NCI-H2081 treated with DMSO at 0.1 percent for 48 hours (cell line): ENCODE results near the gene TRABD.

Experiments used
- DNase-seq: peaks from one replicate; lab custom pipeline; 2025; lab: John Stamatoyannopoulos, UW

Gene TRABD

DNA sequence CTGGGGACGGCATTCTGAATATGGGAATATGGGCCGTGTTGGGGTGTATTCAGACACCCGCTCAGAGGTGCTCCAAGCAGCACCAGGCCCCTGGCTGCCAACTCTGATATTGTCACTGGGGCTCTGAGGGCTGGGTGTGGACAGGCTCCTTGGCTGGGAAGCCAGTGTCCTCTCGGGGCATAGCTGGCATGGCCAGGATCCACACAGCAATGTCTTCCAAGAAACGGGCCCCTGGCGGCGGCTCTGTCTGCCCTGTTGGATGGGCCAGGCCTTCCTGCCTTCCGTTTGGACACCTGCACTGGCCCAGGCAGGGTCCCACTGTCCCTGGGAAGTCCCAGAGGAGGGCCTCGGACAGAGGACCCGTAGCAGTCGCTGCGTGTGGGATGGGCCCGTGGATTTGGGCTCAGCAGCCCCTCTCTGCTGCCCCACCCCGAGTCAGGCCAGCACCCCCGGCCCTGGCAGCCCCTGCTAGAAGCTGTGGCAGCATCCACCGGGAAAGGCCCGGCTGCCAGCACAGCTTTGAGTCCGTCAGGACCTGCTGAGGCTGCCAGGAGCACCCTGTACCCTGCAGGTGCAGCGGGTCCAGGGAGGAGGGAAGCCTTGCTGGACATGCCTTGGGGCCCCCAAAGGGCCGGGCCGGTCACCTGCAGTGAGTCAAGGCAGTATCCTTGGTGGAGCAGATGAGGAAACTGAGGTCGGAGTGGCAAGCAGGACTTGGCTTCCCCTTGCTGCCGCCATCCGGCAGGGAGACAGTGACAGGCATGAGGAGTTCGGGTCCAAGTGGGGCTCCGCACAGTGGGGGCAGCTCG lies 11.1 kb upstream of the TRABD start:
- DNase-seq: no peak

DNA sequence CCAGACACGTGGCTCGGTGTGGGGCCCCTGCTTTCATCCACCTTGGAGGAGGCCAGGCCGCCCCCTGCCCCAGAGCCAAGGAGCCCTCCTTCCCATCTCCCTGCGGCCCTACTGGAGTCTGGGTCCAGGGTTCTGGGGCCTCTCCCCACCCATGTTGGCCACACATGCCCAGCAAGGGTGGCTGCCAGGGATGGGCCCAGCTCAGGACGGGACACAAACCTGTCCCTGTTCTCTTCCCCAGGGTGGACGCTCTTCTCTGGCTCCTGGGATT lies 10.6 kb upstream of the TRABD start:
- DNase-seq: no peak

DNA sequence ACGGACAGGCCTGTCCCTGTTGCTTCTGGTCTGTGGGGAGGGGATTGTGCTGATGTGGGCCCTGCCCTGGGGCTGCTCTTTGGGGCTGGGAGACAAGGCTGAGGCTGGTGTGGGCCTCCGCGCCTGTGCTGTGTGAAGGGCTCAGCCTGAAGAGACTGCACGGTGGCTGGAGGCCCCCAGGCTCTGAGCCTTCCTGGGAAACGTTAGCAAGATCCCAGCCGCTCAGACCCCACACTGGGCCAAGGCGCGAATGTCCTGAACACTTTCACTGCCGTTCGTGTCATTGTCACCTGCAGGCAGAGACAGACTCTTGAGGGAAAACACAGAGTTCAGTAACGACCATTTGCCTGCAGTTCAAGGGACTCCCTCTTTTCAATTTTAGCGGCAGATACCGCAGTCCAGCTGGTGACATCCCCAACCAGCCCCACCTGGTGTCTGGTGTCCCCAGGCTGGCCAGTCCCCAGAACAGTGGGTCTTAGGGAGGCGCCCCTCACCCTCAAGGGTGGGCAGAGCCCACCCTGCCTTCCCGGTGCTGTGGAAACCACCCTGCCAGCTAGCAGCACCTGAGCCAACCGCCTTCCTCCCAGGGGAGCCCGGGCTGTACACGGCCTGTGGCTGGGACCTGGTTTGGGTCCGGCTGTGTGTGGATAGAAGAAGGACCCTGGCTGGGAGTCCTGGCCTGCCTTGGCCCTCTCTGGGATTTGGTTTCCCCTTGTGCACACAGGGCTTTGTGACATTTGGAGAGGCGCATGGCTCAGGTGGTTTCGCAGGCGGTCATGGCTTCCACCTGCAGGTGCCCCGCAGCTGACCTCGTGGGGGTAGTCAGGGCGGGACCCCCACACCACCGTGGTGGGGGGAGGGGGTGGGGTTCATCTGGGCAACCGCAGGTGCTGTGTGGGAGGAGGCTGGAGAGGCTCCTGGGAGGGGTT lies 9.5 kb upstream of the TRABD start:
- no peak for DNase-seq

DNA sequence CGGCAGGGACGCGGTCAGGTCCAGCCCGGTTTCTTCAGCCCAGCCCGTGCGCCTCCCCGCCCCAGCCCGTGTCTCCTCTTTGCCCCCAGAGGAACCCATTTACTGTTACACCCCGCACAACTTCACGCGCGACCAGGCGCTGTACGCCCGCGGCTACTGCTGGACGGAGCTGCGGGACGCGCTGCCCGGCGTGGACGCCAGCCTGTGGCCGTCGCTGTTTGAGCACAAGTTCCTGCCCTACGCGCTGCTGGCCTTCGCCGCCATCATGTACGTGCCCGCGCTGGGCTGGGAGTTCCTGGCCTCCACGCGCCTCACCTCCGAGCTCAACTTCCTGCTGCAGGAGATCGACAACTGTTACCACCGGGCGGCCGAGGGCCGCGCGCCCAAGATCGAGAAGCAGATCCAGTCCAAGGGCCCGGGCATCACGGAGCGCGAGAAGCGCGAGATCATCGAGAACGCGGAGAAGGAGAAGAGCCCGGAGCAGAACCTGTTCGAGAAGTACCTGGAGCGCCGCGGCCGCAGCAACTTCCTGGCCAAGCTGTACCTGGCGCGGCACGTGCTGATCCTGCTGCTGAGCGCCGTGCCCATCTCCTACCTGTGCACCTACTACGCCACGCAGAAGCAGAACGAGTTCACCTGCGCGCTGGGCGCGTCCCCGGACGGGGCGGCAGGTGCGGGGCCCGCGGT lies 8.7 kb upstream of the TRABD start:
- no peak for DNase-seq

DNA sequence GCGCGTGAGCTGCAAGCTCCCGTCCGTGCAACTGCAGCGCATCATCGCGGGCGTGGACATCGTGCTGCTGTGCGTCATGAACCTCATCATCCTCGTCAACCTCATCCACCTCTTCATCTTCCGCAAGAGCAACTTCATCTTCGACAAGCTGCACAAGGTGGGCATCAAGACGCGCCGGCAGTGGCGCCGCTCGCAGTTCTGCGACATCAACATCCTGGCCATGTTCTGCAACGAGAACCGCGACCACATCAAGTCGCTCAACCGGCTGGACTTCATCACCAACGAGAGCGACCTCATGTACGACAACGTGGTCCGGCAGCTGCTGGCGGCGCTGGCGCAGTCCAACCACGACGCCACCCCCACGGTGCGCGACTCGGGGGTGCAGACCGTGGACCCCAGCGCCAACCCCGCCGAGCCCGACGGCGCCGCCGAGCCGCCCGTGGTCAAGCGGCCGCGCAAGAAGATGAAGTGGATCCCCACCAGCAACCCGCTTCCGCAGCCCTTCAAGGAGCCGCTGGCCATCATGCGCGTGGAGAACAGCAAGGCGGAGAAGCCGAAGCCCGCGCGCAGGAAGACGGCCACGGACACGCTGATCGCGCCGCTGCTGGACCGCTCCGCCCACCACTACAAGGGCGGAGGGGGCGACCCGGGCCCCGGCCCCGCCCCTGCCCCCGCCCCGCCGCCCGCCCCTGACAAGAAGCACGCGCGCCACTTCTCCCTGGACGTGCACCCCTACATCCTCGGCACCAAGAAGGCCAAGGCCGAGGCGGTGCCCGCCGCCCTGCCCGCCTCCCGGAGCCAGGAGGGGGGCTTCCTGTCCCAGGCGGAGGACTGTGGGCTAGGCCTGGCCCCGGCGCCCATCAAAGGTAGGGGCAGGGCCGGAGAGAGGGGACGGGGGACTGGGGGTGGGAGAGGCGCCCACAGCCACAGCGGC lies 7.9 kb upstream of the TRABD start:
- no peak for DNase-seq

DNA sequence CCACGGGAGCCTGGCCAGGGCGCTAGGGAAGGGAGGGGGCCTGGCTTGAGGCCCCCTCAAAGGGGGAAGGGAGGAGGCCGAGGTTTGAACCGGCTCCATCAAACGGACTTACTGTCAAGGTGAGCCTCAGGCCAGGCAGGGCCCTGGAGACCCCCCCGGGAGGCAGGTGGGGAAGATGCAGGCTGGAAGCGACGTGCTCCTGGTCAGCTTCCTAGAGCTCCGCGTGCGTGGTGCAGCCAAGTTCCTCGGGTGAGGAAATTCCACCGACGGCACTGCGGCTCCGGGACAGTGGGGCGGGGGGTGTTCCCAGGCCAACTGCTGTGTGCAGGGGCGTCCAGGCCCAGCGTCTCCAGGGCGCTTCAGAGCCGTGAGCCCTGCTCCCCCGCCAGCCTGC lies 7.2 kb upstream of the TRABD start:
- no peak for DNase-seq

DNA sequence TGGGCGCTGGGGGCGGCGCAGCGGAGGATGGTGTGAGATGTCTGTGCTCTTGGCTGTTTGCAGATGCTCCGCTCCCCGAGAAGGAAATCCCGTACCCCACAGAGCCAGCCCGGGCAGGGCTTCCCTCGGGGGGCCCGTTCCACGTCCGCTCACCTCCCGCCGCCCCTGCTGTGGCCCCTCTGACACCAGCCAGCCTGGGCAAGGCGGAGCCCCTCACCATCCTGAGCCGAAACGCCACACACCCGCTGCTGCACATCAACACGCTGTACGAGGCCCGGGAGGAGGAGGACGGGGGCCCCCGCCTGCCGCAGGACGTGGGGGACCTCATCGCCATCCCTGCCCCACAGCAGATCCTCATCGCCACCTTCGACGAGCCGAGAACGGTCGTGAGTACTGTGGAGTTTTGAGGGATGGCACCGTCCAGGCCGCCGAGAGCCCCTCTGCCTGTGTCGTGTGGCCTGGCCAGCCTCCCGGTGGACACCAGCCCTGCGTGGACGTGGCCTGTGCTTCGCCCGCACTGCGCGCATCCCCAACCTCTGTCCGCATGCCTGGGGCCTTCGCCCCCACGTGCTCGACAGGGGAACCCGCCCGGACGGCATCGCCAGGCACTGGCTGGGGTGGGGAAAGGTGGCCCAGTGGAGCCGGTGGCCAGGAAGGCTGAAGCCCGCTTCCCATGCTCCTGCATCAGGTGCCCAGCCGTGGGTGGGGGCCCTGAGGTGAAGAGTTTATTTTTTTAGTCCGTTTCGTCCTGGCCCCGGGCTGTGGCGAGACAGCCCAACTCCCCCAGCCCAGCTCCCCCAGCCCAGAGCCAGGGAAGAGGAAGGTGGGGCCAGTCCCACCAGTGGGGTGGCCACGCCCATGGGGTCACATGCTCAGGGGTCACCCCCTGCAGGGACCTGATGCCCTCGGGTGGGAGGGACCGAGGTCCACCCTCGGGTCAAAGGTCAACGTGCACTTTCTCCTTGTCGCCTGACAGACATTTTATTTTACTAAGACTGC lies 6.5 kb upstream of the TRABD start:
- DNase-seq: no peak

DNA sequence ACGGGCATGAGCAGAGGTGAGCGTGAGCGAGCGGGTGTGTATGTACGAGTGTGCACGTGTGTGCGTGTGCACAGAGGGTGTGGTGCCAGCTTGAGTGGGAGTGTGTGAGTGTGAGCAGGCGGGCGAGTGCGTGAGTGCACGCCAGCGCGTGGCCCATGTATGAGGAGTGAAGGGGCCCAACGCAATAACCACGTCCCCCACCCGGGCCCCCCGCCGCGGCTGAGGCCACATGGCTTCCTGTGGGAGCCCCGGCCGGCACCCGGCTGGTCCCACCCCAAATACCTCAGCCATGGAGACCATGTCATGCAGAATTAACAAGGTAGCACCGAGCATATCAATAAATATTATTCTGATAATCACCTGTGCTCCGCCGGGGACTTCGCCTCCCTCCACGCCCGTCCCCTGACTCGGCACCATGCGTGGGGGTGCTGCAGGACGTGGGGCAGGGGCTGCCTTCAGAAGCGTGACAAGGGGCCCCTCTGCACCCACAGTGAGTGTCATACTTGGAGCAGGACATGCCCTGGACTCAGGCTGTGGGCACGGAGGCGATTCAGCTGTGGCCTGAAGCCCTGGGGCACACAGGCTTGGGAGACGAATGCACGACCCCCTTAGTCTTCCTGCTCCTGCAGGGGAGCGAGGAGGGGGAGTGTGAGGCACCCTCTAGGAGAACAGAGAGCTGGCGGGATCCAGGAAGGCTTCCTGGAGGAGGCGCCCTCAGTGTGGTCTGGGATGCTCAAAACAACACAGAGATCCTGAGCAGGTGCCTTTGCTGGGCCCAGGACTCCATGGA lies 5.6 kb upstream of the TRABD start:
- DNase-seq: no peak

DNA sequence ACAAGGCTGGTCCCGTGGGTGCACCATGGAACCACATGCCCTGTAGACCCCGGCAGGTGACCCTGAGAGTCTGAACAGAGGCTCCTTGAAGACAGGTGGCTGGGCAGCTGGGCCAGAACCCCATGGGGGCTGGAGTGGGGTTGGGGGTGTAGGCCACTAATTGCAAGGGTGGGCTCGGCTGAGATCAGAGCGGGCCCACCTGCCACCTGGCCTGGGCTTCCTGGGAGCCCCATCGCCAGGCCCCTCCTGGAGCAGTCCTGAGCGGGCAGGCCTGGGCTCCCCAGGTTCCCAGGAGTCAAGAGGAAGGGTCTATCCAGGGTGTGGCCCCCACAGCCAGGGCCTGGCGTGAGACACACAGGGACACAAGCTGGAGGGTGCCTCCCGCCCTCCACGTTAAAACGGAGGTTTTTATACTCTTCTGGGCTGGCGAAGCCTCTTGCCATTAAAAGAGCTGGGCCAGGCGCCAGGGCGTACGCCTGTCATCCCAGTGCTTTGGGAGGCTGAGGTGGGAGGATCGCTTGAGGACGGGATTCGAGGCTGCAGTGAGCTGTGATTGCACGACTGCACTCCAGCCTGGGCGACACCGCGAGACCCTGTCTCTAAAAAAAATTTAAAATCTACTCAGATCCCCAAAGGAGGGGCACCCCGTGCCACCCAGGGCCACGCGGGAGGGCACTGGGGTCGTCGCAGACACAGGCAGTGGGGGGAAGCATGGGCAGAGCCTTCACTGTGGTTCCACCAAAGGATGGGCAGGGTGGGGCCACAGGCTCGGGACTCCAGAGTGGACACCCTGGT lies 4.8 kb upstream of the TRABD start:
- no peak for DNase-seq

DNA sequence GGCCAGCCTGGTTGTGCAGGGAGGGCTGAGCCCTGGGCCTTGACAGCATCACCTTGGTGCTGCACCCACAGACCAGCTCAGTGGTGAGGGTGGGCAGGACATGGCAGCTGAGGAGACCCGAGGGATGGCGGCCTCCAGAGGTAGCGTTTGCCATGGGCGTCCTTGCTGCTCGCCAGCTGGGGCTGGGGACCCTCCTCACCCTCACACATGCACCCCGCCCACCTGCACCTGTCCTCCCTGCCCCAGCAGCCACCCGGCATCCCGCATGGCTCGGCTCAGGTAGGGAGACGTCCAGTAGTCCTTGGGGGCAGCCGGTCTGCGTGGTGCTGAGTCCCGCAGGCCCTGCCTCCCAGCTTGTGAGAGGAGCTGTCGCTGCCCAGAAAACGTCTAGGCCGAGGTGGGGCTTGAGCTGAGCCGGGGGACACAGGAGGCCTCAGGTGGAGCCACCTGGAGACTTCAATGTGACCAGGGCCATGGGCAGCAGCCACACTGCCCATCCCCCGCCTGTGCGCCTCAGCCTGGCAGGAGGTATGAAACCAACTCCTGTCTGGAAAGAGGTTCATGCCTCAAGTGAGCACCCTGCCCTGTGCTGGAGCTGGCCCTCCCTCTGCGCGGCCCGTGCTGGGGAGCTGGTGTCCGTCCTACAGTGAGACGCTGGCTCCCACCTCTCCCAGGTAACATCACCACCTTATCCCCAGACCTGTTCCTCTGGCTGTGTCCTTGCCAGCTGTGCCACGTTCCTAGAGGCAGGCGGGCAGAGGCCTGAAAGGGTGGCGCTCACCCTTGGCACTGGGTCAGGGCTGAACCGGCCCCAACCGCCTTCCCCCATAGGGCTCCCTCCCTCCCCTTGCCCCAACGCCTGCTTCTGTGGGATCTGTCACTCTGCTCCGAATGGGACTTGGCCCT lies 3.3 kb upstream of the TRABD start:
- DNase-seq: no peak

DNA sequence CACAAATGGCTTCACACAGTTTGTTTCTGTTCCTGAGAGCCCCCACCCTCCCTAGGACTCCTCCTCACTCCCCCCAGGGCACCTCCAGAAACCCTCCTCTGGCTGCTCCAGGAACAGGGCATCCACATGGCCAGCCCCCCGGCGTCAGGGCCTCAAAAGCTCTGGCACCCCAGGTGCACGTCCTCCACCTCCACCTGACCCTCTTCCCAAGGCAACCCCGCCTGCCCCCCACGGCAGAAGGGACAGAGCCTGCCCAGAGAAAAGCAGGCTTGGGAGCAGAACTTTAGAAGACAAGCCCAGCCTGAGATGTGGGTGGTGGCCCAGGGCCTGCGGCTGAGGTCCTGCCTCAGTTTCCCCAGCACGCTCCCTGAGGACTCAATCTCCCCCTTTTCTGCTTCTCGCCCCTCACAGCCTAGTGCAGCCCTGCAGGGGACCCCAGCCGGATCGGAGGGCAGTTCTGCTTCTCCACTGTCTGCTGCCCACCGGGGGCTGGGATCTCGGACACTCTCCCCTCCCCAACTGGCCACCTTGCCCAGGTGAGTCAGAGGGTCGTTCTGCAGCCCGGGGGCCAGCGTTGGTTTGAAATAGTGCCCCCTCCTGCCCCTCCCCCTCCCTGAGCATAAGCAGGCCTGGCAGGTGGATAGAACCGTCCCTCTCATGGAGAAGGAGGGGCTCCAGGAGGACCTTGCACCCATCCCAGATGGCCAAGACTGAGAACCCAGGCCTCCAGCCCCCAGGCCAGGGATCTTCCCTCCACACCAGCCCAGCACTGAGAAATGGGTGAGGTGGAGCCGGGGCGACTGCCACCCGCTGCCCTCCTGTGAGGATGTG lies 2.4 kb upstream of the TRABD start:
- DNase-seq: no peak

DNA sequence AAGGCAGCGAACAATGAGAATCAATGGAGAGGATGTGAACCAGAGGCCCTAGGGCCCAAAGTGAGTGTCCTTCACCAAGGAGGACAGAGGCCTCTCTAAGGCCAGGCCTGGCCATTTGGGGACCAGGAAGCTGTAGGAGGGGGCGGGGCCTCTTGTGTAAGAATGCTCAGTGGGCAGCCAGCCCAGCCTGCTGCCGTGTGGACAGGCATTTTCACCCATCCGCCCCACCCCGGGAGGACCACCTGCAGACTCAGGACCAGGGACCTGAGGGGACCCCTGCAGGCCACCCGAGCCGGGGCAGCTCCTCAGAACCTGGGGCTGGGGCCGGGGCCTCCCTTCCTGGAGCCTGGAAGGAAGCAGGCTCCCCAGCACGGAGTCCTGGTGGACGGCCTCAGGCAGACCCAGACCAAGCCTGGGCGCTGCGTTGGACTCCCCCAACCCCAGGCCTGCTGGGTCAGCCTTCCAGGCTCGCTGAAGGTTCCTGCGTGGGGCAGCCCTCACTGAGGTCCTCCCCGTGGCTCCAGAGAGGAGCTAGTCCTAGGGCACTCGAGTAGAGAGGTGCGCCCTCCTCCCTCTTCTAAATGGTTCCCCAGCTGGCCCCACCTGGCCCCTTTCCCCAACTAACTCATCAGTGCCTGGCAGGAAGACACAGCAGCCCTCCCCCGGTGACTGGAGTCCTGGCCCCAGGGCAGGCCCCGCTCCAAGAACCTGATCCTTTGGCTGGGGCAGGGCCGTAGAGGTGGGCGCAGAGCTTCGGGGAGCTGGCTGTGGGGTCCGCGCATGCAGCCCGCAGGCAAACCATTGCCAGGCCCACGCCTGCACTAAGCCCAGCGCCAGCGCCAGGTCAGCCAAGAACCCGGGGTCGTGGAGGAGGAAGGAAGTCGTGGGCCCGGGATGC lies 1.5 kb upstream of the TRABD start:
- no peak for DNase-seq

DNA sequence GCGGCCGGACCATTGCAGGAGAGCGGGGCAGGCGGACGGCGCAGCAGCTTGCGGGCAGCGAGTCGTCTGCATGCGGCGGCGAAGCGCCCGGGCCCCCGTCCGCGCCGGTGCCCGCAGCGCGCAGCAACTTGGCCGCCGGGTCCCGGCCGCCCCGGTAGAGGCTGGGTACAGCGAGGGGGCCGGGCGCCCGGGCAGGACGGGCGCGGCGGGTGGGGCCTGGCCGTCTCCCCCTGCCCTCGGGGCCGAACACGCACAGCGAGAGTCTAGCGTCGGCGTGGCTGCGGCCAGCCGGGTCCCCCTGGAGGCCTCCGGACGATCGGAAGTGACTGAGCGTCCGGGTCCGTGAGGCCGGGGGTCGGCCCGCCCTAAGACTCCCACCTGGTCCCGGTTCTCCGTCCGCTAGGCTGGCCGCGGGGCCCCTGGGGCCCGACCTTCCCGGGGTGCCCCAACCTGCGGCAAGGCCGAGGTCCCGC lies 775 bp upstream of the TRABD start:
- DNase-seq: no peak

DNA sequence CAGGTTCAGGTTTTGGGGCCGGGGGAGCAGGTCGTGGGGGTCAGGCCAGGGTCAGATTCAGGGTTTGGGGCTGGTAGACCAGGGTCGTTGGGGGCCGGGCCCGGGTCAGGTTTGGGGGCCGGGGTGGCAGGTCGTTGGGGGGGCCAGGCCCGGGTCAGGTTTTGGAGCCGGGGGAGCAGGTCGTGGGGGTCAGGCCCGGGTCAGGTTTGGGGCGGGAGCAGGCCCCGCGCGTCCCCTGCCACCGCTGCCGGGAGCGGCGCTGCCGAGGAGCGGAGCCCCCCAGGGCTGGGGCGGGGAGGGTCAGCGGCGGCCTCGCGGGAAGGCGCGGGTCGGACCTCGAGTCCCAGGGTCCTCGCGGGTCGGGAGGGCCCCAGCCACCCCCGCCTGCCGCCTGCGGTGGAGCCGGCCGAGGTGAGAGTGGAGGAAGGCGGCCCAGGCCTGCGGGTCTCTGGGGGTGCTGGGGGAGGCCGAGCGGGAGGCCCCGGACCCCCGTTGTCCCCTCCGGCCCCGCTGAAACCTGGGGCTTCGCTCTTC lies 535 bp downstream of the TRABD start:
- DNase-seq: no peak

DNA sequence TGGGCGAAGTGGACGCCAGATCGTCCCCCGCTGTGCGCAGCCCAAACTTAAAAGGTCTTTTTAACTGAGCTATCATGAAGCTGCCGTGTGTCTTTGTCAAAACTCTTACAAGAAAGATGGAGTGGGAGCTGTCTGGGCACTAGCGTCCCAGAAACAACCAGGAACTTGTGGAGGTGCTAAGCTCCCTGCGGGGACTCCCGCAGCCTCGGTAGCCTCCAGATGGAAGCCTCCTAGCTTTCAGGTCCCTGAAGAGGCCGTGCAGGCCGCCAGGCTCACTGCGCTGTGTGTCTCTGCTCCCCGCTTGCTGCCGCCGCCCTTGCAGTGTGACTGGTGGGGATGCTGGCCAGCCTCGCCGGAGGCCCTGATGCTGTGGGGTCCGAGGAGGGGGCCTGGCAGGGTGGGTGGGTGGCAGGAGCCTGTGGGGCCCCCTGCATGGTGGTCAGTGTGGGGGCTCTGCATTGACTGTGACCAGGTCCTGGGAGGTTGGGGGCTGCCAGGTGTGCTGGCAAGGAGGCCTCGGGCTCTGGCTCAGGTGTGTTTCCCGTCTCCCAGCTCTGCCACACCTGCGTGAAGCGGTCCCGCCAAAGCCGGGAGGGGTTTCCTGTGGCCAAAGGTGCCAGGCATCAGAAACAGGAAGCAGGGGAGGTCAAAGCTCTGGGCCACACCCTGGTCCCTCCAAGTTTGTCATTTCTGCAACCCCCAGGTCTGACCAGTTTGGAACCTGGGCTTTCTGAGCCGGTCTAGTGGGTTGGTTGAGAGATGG lies 1.2 kb downstream of the TRABD start:
- DNase-seq: no peak
